HG03066 (cell line): ENCODE measurements around the gene MTCL1.

Source experiments
- ATAC-seq: cut with Tn5 transposase; IDR thresholded peaks from one replicate; pipeline ENCODE4 v1.9.1; 2021; ENCODE audit warnings: low read depth; ENCODE audit not compliant: unreplicated experiment

The MTCL1 gene

DNA sequence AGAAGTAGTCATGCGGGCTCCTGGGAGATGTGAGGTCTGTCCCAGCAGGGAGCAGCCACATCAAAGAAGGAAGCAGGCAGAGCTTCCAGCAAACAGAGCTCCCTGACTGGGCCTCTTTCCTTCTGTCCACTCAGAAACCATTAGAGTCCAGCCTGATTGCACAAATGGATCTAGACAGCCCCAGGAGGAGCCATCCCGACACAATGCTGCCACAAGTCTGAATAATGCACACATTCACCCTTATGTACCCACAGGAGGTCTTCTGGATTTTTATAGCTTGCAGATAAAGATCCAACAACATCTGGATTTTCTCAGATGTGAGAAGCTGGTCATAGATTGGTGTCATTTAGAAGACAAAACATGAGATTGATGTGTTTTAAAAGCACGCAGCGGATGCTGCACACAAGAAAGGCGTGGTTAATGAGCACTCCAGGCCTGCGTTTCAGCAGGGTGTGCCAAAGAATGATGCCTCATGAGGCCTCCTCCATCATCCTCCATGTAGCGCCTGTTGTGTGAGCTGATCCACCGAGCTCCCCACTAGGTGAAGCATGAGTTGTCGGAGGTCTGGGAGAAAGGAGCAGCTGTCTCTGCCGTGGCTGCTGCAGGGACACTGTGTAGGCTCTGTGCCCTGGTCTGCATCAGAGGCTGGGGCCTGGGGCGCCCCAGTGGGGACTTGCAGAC, 60.6 kb downstream of the MTCL1 start:
- ATAC-seq: no peak

DNA sequence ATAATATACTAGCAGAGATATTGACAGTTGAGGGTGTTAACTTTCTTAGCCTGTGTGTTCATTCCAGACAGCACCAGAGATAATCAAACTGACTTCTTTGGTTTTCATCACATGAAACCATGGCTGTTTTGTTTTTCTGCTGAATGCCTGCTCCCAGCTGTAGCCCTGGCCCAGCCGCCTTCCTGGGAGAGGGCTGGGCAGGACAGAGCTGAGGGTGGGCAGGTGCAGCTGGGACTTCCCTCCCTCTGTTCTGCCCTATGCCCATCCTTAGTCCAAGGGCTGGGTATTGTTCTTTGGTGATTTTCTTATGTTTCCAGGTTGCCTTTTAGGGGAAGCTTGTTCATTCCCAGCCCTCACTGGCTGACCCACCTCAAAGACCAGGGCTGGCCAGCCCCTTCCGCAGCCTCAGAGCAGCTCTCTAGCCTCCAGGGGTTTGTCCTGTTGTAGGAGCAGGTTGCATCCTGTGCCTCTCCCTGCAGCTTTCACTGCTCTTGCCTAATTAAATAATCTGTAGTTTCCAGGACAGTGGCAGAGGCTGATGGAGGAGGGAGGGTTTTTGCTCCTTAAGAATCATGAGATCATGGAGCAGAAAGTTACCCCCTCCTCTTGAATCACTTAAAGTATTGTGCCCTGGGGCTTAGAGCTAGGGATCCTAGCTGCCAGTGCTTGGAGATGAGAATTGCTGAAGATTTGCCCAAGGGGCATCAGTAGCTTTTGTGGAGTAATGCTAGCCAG, 61.4 kb downstream of the MTCL1 start:
- no peak for ATAC-seq

DNA sequence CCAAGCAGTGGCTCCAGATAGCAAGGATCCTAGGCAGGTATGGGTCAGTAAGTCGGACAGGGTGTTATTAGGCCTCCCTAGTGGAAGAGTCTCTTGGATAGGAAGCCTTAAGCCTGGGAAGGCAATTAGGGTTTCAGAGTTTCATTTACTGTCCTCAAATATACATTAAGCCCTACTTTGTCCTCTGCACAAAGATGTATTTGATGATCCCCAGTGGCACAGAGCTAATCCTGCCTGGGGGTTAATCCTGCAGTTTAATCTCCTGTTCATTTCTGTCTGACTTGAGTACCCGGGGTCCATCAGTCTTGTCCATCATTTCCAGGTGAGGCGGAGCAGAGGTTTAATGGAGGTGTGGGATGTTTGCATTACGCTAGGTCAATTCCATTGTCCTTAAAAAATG, 62.0 kb downstream of the MTCL1 start:
- ATAC-seq: no peak

DNA sequence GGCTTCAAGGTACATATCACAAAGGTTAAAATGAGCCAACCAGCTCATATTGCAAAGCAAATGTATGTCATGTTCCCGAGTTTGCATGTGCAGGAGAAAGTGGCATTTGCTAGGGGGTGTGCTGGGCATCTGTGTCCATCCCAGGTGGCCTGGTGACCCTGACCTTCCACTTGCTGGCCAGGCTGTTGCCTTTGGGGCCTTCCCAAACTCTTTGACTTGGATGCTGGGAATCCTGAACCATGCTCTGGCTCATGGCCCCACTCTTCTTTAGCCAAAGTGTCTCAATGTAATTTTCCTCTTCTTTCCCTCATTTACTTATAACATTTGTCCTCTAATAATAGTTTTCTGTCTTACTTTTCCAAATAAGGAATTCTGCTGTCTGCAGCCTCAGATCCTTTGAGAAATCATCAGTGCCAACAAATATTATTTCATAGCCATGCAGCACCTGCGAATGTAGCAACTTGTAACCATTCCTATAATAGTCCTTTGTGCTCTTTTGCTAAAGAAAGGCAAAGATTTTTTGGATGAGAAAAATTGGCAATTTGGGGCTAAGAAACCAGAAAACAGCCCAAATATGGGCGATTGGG, 64.2 kb downstream of the MTCL1 start:
- no peak for ATAC-seq

DNA sequence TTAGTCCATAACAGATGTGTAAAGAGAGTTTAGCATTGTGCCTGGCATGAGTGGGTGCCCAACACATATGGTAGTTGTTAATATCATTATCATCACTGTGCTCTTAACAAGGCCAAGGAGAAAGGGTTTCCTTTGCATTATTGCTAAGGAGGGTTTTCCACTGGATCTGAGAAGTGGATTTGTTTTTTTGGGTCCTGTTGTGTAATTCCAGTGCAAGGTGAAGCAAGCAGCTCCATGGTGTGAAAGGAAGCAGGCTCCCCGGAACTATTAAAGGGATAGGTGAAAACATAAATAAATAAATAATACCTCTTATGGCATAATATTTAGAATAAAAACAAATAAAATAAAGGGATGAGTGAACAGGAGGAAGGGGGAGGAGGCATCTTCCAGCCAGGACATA, 65.3 kb downstream of the MTCL1 start:
- ATAC-seq: no peak

DNA sequence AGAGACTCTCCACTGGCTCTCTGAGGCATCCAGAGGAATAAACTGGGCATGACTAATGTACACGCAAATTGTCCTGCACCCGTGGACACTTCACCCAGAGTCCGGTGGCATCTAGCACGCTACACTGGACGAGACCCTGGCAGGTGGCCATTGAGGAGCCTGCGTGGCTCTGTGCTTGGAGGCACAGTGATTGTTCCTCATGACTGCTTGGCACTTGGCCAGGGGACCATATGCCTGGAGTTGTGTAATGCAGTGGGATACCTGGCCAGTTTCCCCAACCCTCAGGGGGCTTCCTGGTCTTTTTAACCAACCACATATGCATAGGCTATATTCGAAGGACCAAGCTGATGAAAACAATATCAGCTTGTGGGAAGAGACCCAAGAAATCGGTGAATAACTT, 66.6 kb downstream of the MTCL1 start:
- ATAC-seq: no peak

DNA sequence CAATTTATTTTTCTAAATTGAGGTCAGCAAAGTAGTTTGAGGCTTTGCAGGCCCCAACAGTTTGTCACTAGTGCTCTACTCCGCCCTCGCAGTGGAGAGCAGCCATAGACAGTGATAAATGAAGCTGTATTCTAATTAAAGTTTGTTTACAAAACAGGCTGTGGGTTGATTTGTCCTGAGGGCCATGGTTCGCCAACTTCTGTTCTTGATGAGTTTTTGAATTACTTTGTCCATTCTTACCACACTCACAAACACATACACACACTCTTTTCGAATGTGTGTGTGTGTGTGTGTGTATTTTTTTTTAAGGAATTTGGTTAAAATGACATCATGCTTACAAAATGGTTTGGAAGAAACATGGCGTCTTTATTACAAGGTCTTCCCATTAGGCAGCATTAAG, 68.6 kb downstream of the MTCL1 start:
- no peak for ATAC-seq

DNA sequence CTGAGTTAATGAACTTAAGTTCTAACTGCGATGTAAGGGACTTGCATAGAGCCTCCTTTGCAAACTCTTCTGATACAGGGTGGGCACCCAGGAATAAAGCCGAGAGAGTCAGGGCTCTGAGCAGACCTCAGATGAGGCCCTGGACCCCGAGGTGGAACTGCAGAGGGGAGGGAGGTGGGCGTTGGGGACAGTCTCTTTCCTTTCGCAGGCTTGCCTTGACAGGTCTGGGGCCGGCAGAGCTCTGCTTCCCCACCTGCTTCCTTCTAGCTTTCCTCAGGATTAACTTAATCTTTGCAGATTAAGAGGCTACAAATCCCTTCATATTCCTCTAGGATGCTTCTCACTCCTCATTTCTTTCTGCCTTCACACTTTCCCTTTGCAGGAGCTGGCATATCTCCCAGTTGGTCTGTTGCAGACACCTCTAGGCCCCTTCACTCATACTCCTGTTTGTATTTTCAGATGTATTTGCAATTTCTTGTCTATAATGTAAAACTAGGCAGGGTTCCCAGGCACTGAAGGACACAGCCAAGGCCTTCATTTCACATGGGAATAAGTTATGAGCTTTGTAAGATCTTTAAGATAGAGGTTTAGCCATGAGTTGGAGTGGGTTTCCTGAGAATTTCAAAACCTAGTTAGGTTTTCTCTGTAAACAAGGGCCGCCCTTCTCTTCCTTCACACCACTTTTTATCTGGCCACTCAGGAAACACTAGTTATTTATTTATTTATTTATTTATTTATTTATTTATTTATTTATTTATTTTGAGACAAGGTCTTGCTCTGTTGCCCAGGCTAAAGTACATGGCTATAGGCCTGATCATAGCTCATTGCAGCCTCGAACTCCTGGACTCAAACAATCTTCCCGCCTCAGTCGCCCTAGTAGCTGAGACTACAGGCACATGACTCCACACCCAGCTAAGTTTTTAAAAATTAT, 70.9 kb downstream of the MTCL1 start:
- ATAC-seq: no peak

DNA sequence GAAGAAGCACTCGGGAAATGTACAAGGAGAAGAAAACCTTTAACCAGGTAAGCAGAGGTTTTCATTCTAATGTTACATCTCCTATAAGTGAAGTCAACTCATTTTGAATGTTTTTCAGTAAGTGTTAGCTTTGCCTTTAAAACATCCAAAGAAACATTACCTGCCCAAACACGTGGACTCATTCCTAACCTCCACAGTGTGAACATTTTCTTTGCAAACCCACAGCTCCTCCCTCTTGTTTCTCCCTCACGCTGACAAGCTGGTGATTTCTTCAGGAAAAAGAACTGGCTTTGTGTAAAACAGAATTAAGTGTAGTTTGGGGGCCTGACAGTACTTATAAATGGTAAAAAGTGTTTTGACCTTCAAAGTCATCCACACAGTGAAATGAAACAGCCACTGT, 72.5 kb downstream of the MTCL1 start:
- no peak for ATAC-seq

DNA sequence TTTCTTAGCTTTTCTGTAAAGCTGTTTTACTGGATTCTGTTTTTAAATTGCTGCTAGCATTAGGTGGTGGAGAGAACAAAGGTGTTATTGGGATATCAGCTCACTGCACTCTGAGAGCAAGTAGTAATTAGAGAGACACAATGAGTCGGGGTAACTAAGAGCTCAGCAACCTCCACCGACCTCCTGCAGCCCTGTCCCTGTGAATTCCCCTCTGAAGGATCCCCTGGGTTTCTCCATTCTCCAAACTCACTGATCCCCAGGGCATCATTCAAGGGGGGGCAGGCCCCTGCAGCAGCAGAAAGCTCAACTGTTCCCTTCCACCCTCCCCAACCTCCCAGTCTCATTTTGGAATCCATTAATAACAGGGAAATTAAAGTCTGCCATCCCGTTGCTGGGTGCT, 73.0 kb downstream of the MTCL1 start:
- no peak for ATAC-seq

DNA sequence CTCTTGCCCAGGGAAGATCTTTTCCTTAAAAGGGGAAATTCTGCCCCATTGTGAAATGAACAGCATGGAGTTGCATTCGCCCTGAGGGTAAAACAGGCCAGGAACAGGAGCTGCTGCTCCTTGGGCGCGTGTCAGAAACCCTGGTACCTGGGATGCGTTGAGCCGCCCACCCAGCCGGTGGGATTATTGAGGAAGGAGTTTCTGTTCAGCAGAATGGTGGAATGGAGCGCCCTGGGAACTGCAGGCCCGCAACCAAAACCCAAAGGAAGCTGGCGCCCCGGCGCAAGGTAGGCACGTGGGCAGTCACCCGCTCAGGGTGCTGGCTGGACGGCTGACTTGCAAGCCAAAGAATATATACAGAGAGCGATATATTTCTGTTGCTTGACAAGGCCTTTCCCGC, 73.5 kb downstream of the MTCL1 start:
- ATAC-seq: no peak

DNA sequence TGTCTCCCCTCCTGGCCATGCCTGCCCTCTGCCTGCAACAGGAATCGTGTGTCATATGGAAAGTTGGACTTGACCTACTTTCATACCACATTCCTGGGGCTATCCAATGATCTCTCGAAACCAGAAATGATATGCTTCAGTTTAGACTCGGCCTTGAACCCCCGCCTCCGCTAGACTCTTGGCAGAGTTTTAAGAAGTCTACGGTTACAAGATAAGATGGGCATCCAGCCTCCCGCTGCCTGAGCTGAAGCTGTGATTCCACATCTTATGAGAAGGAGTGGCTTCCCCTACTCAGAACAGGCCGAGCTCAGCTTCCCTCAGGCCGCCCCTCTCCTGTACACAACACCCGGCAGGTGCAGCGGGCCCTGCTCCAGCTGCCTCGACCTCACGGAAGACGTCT, 73.9 kb downstream of the MTCL1 start:
- ATAC-seq: no peak

DNA sequence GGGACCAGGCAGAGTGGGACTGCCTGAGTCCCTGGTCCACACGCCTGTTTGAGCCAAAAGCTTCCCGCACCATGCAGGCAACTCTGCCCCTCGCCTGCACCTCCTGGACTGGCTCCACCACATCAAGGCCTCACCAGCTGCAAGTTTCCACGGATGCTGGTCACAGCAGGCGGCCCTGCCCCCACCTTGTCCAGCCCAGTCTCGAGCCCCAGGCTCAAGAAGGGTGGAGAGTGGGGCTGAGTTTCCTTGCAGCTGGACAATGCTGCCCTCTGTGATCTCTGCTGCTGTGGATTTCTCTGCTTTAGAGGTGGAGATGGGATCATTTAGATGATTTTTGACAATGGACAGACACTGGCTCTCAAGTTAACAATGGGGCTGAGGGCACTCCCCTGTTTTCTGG, 74.9 kb downstream of the MTCL1 start:
- no peak for ATAC-seq

DNA sequence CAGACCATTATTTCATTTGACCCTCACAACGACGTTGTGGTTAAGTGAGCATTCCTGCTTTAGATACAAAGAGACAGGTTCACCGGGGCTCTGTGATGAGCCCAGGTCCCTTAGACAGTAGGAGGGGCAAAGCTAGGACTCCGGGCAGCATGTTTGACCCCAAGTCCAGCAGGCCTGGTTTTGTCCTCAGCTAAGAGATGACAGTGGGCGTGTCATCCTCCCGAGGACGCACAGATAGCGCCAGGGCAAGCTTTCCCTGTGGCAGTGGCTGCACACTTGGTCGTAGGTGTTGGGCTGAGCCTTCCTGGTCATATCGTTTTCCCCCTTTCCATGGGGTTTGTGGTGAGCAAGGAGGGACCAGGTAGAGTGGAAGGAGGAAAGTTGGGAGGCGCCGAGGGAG, 76.3 kb downstream of the MTCL1 start:
- no peak for ATAC-seq

DNA sequence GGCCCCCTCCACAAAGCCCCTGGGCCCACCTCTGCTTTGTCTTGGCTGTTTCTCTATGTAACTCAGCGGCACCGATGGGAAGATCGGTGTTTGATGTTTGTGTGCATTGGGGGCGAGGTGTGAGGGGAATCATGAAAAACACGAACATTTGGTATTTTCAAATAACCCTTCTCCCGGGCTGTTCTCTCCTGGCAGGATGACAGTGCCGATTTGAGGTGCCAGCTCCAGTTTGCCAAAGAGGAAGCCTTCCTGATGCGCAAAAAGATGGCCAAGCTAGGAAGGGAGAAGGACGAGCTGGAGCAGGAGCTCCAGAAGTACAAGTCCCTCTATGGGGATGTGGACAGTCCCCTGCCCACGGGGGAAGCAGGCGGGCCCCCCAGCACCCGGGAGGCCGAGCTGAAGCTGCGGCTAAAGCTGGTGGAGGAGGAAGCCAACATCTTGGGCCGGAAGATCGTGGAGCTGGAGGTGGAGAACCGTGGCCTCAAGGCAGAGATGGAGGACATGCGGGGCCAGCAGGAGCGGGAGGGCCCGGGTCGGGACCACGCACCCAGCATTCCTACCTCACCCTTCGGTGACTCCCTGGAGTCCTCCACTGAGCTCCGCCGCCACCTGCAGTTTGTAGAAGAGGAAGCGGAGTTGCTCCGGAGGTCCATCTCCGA, 78.1 kb downstream of the MTCL1 start:
- no peak for ATAC-seq

DNA sequence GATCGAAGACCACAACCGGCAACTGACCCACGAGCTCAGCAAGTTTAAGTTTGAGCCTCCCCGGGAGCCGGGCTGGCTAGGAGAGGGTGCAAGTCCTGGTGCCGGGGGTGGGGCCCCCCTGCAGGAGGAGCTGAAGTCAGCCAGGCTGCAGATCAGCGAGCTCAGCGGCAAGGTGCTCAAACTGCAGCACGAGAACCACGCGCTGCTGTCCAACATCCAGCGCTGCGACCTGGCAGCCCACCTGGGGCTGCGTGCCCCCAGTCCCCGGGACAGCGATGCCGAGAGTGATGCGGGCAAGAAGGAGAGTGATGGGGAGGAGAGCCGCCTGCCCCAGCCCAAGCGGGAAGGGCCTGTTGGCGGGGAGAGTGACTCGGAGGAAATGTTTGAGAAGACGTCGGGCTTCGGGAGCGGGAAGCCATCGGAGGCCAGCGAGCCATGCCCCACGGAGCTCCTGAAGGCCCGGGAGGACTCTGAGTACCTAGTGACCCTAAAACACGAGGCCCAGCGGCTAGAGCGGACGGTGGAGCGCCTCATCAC, 78.7 kb downstream of the MTCL1 start:
- no peak for ATAC-seq

DNA sequence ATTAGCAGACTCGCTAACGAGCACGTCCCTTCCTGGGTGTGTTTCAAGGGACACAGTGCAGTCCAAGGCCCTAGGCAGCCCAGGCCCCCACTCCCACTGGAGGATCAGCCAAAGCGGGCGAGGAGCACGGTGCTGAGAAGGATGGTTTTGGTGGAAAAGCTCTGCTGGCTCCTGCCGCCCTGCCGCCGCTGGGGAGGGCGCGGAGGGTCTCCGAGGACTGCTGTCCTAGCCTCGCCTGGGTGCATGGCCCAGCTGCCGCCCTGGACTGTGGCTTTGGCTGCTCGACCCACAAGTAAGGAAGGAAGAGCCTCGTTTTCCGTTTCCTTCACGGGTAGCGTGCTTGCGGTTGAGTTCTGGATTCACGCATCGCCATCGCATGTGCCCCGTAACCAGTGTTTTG, 79.9 kb downstream of the MTCL1 start:
- ATAC-seq: no peak

DNA sequence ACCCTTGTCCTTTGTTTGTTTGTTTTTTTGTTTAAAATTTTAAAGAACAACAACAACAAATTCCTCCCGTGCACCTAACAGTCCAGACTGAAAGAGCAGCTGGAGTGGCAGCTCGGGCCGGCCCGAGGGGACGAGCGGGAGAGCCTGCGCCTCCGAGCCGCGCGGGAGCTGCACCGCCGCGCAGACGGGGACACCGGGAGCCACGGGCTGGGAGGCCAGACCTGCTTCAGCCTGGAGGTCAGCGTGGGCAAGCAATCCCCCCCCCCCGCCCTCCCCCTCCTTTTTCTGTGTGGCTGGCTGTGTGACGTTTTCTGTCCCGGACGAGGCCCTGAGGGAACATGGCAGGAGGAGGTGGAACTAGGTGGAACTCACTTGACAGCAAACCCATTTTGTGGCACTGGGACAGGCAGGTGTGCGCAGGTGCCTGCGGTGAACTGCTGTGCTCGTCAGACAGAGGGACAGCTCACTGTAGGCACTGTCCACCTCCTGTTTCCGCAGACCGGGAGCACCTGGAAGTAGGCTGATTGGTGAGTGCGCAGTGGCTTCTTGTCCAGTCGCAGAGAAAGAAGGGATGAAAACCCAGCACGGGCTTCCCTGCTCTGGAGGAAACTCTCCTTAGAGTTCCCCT, 80.6 kb downstream of the MTCL1 start:
- no peak for ATAC-seq

DNA sequence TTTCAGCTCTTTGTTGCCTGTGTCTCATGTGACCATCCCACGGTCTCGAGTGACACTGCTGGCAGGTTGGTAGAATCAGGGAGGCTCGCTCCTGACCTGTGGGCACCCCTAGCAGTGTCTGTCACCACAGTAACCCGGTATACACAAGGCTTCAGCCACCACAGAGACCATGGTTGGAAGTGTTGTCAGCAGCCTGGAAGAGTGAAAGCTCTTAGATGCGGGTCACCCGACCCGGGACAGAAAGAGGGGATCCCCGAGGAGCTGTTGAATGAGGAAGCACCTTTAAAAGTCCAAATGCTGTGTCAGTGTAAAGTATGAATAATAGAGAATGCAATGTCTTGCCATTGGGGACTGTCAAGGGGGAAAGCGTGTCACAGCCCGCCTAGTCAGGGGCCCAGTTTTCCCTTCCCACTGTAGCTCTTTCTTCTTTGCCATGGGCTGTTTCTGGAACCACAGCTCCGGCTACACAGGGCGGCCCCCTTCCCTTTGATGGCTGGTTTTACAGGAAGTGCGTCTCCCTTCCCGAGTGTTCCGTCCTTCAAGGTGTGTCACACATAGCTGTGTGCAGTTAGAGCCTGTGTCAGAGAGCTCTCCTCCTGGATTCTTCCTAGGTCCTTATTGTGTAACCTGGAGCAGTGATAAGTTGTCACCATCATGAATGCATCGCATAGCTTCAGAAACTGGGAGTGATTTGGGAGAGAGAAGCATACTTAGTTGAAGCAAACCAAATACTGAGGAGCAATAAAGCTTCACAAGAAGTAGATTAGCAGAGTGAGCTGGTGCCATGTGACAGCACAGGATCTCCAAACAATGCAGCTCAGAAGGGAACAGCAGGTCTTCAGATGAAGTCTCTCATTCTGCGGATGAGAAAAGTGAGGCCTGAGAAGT, 81.4 kb downstream of the MTCL1 start:
- ATAC-seq: no peak
